Muscle layer of duodenum (tissue), 2 donors: ENCODE data around the gene KSR2.
"Not testable (repeated sequence)": the region's sequence is repeated elsewhere in the genome, so short reads cannot be mapped to it uniquely, and the experiment has no call there.

Experiments used
- H3K27ac ChIP-seq: one replicate; pipeline ENCODE4 v1.7.0; 2013; ENCODE audit warnings: mild to moderate bottlenecking, low read length
- H3K27me3 ChIP-seq: one replicate; pipeline ENCODE4 v1.7.0; 2013; ENCODE audit warnings: low read depth, mild to moderate bottlenecking, control low read depth, low read length
- H3K36me3 ChIP-seq, 2 donors: one replicate each; pipeline ENCODE4 v1.7.0; 2013; ENCODE audit warnings: low read length in 2 of 2, control low read depth in 1 of 2, mild to moderate bottlenecking in 1 of 2; ENCODE audit not compliant: insufficient read depth in 2 of 2, control insufficient read depth in 1 of 2
- H3K4me1 ChIP-seq, 2 donors: one replicate each; pipeline ENCODE4 v1.7.0; 2013; ENCODE audit warnings: low read length in 2 of 2, mild to moderate bottlenecking in 2 of 2, control low read depth in 1 of 2, moderate library complexity in 1 of 2; ENCODE audit not compliant: insufficient read depth in 2 of 2, control insufficient read depth in 1 of 2
- H3K4me3 ChIP-seq, 2 donors: one replicate each; pipeline ENCODE4 v1.7.0; 2013; ENCODE audit warnings: low read length in 2 of 2, low read depth in 1 of 2, mild to moderate bottlenecking in 1 of 2
- H3K9me3 ChIP-seq, 2 donors: one replicate each; pipeline ENCODE4 v1.7.0; 2013; ENCODE audit warnings: low read length in 2 of 2, control low read depth in 1 of 2, mild to moderate bottlenecking in 1 of 2; ENCODE audit not compliant: control insufficient read depth in 1 of 2
- donor health status: healthy.

Gene KSR2

GRCh38 chr12:117807946-117808345 lies 160.8 kb downstream of the KSR2 start:
- H3K36me3 ChIP-seq: no peaks in the 10 kb centered on the region
- H3K4me1 ChIP-seq: no peaks in the 10 kb centered on the region
- H3K27me3 ChIP-seq: no peaks in the 10 kb centered on the region
- H3K9me3 ChIP-seq: no peaks in the 10 kb centered on the region
- no peak overlapping the region for H3K27ac ChIP-seq
- H3K4me3 ChIP-seq: no peak overlapping the region

GRCh38 chr12:117807355-117807754 lies 161.4 kb downstream of the KSR2 start:
- Histone ChIP-seq H3K9me3 (no peaks in the 10 kb centered on the region), H3K27me3 (no peaks in the 10 kb centered on the region), H3K36me3 (no peaks in the 10 kb centered on the region), H3K4me1 (no peaks in the 10 kb centered on the region), H3K4me3 (no peak overlapping the region), H3K27ac (no peak overlapping the region)

GRCh38 chr12:117805865-117806264 lies 162.9 kb downstream of the KSR2 start:
- H3K36me3 ChIP-seq: no peaks in the 10 kb centered on the region
- H3K27ac ChIP-seq: no peak overlapping the region
- no peak overlapping the region for H3K4me3 ChIP-seq
- H3K4me1 ChIP-seq: no peaks in the 10 kb centered on the region
- H3K27me3 ChIP-seq: no peaks in the 10 kb centered on the region
- H3K9me3 ChIP-seq: no peaks in the 10 kb centered on the region

- H3K27me3 ChIP-seq: no peaks in the 10 kb centered on the region
- H3K36me3 ChIP-seq: no peaks in the 10 kb centered on the region
- no peak overlapping the region for H3K27ac ChIP-seq
- no peaks in the 10 kb centered on the region for H3K9me3 ChIP-seq
- H3K4me1 ChIP-seq: no peaks in the 10 kb centered on the region
- no peak overlapping the region for H3K4me3 ChIP-seq
These were observed 165.8 kb downstream of the KSR2 start for GRCh38 chr12:117803001-117803400.

GRCh38 chr12:117800711-117801110 lies 168.1 kb downstream of the KSR2 start:
- H3K36me3 ChIP-seq, H3K4me3 ChIP-seq, H3K27ac ChIP-seq, H3K4me1 ChIP-seq, H3K9me3 ChIP-seq, H3K27me3 ChIP-seq: not testable (repeated sequence)

GRCh38 chr12:117797202-117797601 lies 171.6 kb downstream of the KSR2 start:
- H3K9me3 ChIP-seq: no peaks in the 10 kb centered on the region

GRCh38 chr12:117792877-117793424 lies 175.8 kb downstream of the KSR2 start:
- H3K4me3 ChIP-seq: no peak overlapping the region

More at GRCh38 chr12:117797202-117797601, 171.6 kb downstream of the KSR2 start:
- H3K27me3 ChIP-seq: no peaks in the 10 kb centered on the region
- H3K4me1 ChIP-seq: no peaks in the 10 kb centered on the region
- no peak overlapping the region for H3K27ac ChIP-seq
- H3K36me3 ChIP-seq: no peaks in the 10 kb centered on the region
- H3K4me3 ChIP-seq: no peak overlapping the region

GRCh38 chr12:117792471-117792870 lies 176.3 kb downstream of the KSR2 start:
- H3K9me3 ChIP-seq: no peaks in the 10 kb centered on the region
- H3K27me3 ChIP-seq: no peaks in the 10 kb centered on the region
- no peak overlapping the region for H3K4me3 ChIP-seq
- H3K36me3 ChIP-seq: no peaks in the 10 kb centered on the region
- H3K27ac ChIP-seq: no peak overlapping the region
- H3K4me1 ChIP-seq: no peaks in the 10 kb centered on the region

More at GRCh38 chr12:117792877-117793424, 175.8 kb downstream of the KSR2 start:
- Histone ChIP-seq H3K4me1 (no peaks in the 10 kb centered on the region), H3K27me3 (no peaks in the 10 kb centered on the region), H3K9me3 (no peaks in the 10 kb centered on the region), H3K36me3 (no peaks in the 10 kb centered on the region), H3K27ac (no peak overlapping the region)

- no peaks in the 10 kb centered on the region for H3K27me3 ChIP-seq
- no peak overlapping the region for H3K27ac ChIP-seq
- H3K9me3 ChIP-seq: no peaks in the 10 kb centered on the region
- no peak overlapping the region for H3K4me3 ChIP-seq
- no peaks in the 10 kb centered on the region for H3K4me1 ChIP-seq
- H3K36me3 ChIP-seq: no peaks in the 10 kb centered on the region
These were observed 177.8 kb downstream of the KSR2 start for GRCh38 chr12:117790948-117791347.

GRCh38 chr12:117790198-117790597 lies 178.6 kb downstream of the KSR2 start:
- Histone ChIP-seq H3K4me3 (no peak overlapping the region), H3K36me3 (no peaks in the 10 kb centered on the region), H3K27ac (no peak overlapping the region), H3K27me3 (no peaks in the 10 kb centered on the region), H3K9me3 (no peaks in the 10 kb centered on the region), H3K4me1 (no peaks in the 10 kb centered on the region)

- Histone ChIP-seq H3K27ac (no peak overlapping the region), H3K4me1 (no peaks in the 10 kb centered on the region), H3K27me3 (no peaks in the 10 kb centered on the region), H3K9me3 (no peaks in the 10 kb centered on the region), H3K36me3 (no peaks in the 10 kb centered on the region), H3K4me3 (no peak overlapping the region)
These were observed 179.4 kb downstream of the KSR2 start for GRCh38 chr12:117789195-117789912.

GRCh38 chr12:117778656-117779055 lies 190.1 kb downstream of the KSR2 start:
- no peaks in the 10 kb centered on the region for H3K9me3 ChIP-seq
- no peak overlapping the region for H3K27ac ChIP-seq
- H3K27me3 ChIP-seq: peaks cover 5% of the 10 kb centered on the region
- no peaks in the 10 kb centered on the region for H3K4me1 ChIP-seq
- no peak overlapping the region for H3K4me3 ChIP-seq
- no peaks in the 10 kb centered on the region for H3K36me3 ChIP-seq
